NT2/D1 (cell line): ENCODE results near the gene BCL2L1.

Experiments
- SUZ12 ChIP-seq: IDR thresholded peaks from 2 replicates; pipeline ENCODE4 v1.6.1; 2011; ENCODE audit not compliant: insufficient read length, insufficient read depth; ENCODE audit errors: extremely low read depth
- ZNF274 ChIP-seq: IDR thresholded peaks from 2 replicates; pipeline ENCODE4 v1.6.1; 2011; ENCODE audit warnings: mild to moderate bottlenecking, low read depth, low read length

GRCh38 chr20:31677553-31678260, 45.0 kb downstream of the BCL2L1 start:
- TF ChIP-seq ZNF274 (no peak), SUZ12 (no peak)
